NCI-H748 (cell line): Measurements from ENCODE around the gene KLHL10.
"Not testable (repeated sequence)": the region's sequence is repeated elsewhere in the genome, so short reads cannot be mapped to it uniquely, and the experiment has no call there.

ENCODE experiments used
- DNase-seq: peaks from one replicate; lab custom pipeline; 2025; ENCODE audit not compliant: unreplicated experiment; lab: John Stamatoyannopoulos, UW

The KLHL10 gene

GRCh38 chr17:41849251-41849990, 11.8 kb downstream of the KLHL10 start:
- DNase-seq, result no peak

- not testable (repeated sequence) for DNase-seq
These were observed 13.8 kb downstream of the KLHL10 start for GRCh38 chr17:41851382-41851781.

DNA sequence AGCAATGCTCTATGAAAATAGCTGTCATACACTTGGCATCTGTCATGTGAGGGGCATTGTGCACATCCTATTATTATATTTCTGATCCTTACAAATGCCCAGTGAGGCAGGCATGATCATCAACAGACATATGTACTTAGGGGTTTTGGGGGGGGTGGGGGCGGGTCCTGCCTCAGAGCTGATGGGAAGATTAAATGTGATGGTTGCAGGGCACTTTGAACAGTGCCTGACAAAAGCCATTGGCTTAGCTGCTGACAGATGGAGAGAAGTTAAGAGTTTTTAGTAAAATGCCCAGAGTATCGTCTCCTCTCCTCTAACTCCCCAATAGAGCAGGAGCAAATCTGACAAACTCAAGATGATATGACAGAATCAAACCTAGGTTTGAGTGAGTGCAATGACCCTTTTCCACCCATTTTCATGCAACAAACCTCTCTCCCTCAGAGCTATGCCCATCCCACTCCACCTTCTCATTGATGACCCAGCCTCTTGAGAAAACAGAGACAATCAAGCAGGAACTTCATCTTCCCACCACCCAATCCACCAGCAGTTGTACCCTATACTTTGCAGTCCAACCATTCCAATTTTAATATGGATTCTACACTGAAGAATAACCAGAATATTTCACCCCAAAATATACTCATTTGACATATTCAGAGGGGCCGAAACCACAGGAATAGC, 22.8 kb downstream of the KLHL10 start:
- DNase-seq, result no peak

DNA sequence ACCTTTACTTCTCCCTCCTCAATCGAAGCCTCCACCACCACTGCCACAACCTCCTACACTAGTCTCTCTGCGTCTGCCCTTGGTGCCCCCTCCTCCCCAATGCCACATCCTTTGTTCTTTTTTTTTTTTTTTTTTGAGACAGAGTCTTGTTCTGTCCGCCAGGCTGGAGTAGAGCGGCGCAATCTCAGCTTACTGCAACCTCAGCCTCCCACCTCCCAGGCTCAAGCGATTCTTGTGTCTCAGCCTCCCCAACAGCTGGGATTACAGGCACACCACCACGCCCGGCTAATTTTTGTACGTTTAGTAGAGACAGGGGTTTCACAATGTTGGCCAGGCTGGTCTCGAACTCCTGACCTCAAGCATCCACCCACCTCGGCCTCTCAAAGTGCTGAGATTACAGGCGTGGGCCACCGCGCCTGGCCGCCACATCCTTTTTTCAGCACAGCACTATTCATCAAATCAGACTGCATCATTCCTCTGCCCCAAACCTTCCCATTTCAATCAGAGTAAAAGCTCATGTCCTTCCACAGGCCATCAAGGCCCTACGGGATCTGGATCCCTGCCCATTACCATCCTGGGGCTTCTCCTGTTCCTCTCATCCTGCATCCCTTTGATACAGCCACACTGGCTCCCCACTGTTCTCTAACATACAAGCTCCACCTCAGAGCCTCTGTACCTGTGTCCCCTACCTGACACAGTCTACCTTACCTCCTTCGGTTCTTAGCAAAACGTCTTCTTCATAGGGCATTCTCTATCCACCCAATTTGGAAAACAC, 25.6 kb downstream of the KLHL10 start:
- DNase-seq, result peak; percentile 15

DNA sequence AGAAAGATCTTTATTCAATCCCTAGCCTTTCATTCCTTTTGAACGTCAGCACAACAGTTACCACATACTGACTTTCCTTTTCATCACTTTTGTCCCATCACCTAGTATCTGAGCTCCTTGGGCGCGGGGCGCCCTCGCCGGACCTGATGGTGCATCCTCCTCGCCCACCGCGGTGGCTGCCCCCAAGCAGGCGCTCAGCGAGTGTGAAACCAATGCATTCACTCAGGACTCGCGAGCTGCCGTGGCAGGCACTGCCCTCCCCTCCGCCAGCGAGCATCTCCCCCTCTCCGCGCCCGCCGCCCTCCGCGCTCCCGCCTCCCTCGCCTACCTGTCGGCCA, 26.8 kb downstream of the KLHL10 start:
- peak; percentile 76 for DNase-seq

DNA sequence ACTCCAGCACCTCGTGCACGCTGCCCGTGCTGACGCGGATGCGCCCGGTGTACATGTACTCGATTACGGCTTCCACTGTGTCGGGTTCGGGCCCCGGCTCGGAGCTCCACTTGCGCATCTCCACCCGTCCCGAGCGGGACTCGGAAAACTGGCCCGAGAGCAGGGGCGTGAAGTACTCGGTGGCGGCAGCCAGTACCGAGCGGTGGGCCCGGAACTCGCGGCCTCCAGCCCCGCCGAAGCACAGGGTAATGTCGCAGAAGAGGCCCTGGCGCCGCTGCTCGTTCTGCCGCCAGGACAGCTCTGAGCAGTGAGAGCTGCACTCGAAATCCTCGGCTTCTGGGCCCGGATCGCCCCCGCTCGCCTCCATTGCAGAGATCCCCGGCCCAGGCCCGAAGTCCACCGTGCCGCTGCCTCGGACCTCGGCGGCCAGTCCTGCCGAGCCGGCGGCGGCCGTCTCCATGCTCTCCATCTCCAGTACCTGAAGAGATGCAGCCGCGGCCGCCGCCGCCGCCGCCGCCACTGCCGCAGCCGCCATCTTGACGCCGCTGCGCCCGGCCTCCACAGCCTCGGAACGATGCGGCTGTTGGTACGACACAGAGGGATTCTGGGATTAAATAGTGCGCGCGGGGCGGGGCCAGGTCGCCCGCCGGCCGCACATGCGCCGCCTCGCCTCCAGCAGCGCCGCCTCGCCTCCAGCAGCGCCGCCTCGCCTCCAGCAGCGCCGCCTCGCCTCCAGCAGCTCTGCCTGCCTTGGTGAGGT, 27.4 kb downstream of the KLHL10 start, which contains the start of gene KLHL11:
Gene KLHL11 (minus strand): TSS at position 588 of the 760 bp plus-strand sequence. CDS start 53 bp downstream, at position 535.
- peak; percentile 92 for DNase-seq

DNA sequence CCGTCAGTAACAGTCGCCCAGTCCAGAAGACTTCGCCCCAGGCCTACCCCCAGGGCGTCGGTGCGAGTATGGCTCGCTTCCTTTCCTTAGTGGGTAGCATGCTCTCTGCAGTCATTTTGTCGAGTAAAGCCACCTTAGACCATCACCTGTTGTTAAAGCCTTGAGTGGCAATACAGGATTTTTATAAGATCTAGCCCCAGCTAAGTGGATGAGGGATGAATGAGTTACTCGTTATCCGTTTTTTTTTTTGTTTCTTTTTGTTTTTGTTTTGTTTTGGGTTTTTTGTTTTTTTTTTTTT, 27.9 kb downstream of the KLHL10 start:
- DNase-seq, result no peak

DNA sequence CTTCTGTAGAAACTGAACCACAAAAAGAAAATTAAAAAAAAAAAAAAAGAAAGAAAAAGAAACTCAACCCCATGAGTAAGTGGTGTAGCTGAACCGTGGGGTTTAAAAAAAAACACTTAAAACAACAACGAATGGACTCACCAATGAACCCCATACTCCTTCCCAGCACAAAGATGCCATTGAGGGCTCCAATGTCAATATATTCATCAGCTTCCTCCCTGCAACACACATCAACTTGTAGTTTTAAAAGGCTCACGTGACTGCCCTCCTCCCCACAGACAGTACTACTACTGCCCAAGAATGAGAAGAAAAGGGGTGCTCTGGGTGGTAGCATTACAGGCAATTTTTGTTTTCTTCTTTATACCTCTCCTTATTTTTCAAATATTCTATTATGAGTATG, 30.9 kb downstream of the KLHL10 start:
- no peak for DNase-seq

- DNase-seq, result no peak
These were observed 31.8 kb downstream of the KLHL10 start for GRCh38 chr17:41869426-41869825.

DNA sequence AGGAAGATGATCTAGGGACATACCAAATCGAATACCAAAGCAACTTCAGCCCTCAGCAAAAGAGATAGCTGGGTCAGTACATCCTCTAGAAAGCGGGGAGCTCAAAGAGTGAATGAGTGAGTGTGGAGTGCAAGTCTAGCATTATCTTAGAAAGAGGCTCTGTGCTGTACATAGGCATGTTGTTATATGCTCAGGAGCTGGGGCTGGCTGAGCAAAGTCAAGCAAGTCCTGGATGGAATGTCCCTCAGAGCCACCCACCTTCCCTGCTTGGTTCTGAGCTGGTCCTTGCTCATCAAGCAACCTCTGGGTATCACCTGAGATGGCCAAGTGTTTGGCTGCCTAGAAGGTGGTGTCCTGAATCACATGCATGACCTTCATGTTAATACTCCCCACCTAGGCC, 32.5 kb downstream of the KLHL10 start:
- no peak for DNase-seq

DNA sequence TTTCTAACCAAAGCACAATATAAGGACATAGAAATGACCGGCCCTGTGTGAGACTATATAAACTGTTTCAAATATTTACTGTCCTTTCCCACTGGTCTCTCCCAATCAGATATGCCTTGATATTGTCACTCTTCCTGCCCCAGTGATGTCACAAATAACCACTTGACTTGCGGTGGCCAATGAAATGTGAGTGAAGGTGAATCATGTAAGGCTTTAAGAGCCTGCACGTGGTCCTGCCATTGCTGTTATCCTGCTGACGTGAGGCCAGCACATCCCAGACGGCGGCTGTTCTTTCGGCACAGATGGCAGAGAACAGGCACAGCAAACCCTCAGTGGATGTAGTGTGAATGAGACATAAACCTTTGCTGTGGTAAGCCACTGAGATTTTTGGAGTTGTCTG, 33.0 kb downstream of the KLHL10 start:
- DNase-seq, result no peak

DNA sequence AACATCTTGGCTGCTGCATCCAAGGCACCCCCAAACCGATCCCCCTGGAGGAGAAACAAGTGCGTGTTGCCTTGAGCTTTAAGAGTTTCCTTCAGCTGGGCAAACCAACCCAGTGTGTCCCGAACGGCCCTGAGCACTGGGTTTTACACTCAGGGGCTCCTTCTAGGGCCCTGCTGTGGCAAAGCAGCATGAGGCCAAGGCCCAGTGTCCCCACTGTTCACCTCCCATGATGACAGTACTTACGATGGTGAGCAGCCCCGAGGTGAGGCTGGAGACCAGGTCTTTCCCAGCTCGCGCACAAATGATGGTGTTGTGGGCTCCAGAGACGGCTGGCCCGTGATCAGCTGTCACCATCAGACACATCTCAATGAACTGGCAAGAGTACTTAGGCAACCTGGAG, 34.2 kb downstream of the KLHL10 start:
- DNase-seq, result no peak

- DNase-seq, result no peak
These were observed 36.1 kb downstream of the KLHL10 start for GRCh38 chr17:41873559-41874292.

DNA sequence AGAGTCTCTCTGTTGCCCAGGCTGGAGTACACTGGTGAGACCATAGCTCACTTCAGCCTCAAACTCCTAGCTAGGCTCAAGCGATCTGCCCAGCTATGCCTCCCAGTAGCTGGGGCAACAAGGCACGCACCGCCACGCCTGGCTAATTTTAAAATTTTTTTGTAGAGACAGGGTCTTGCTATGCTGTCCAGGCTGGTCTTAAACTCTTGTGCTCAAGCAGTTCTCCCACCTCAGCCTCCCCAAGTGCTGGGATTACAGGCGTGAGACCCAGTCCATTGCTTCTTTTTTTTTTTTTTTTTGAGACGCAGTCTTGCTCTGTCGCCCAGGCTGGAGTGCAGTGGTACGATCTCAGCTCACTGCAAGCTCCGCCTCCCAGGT, 36.7 kb downstream of the KLHL10 start:
- not testable (repeated sequence) for DNase-seq

GRCh38 chr17:41880130-41880529, 42.5 kb downstream of the KLHL10 start:
- DNase-seq, result no peak

DNA sequence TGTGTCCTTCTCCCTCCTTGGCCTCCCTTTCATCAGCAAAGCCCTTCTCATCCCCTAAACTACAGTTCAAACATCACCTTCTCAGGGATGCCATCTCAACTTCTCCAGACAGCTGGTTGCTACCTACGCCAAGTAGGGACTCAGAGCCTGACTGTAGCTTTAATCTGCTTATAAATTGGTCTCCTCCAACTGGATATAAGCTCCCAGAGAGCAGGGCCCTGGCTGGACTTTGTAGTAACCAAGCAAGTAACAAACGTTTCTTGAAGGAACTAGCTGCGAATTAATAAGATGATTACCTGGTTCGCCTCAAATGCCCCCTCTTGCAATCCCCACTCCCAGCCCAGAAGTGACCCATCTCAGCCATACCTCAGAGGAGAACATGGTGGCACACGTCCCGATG, 45.1 kb downstream of the KLHL10 start:
- DNase-seq, result no peak

- no peak for DNase-seq
These were observed 48.1 kb downstream of the KLHL10 start for GRCh38 chr17:41885733-41886132.

DNA sequence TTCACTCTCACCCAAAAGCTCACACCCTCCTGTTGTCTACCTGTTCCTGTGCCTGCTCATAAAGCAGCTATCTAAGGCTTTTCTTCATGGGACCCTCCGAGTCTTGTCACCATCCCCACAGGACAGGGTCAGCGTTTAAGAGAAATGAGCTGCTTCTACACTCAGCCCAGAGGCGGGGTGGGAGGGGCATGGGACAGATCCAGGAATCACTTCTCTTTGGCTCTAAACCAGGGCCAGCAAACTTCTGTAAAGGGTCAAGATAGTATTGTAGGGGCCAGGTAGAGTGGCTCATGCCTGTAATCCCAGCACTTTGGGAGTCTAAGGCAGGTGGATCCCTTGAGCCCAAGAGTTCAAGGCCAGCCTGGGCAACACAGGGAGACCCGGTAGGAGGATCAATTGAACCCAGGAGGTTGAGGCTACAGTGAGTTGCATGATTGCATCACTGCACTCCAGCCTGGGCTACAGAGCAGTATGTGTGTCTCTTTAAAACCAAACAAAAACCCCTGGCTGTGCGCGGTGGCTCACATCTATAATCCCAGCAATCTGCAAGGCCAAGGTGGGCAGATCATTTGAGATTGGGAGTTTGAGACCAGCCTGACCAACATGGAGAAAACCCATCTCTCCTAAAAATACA, 50.8 kb downstream of the KLHL10 start:
- no peak for DNase-seq

GRCh38 chr17:41891135-41892020, 53.8 kb downstream of the KLHL10 start:
- DNase-seq, result no peak
